IMR-90 (cell line): ENCODE measurements around the gene SMIM36. TPM values are rescaled to one million over a fixed set of nuclear protein-coding genes. Genes with fewer than 3 reads are reported as not detected.

Source experiments
- ATAC-seq: fragments of 200-7000 bp; cut with Tn5 transposase; 2 replicates; pipeline ENCODE4 v1.9.1; 2020; ENCODE audit warnings: low read depth, mild to moderate bottlenecking, moderate library complexity
- BruUV-seq: library from RNA; stranded (reverse); fragments of 400-500 nt; replicated peaks from 2 replicates; lab custom pipeline; 2021; lab: Mats Ljungman, UMichigan
- CTCF ChIA-PET: fragments of 300-600 bp; formaldehyde crosslinking; extraction: SDS; loops from one replicate; lab custom pipeline; 2021; ENCODE audit warnings: antibody characterized with exemption; lab: Yijun Ruan, JAX
- POLR2A ChIA-PET: fragments of 300-600 bp; sonication (Branson Sonifier 250); formaldehyde crosslinking; loops from one replicate; lab custom pipeline; 2022; ENCODE audit warnings: antibody characterized with exemption; ENCODE audit not compliant: unreplicated experiment; lab: Charles Lee
- DNase-seq: peaks from one replicate; pipeline ENCODE4 v3.0.0; 2013
- H2AFZ ChIP-seq: replicated peaks from 2 replicates; pipeline ENCODE3; 2013; ENCODE audit warnings: low read length, mild to moderate bottlenecking; ENCODE audit not compliant: poor library complexity
- H2AK5ac ChIP-seq: 2 replicates; pipeline ENCODE4 v1.6.1; 2013; ENCODE audit warnings: low read depth, low read length, inconsistent platforms
- H2AK9ac ChIP-seq: replicated peaks from 2 replicates; pipeline ENCODE3; 2013; ENCODE audit warnings: mild to moderate bottlenecking, low read depth, low read length, moderate library complexity; ENCODE audit not compliant: poor library complexity
- H2BK120ac ChIP-seq: 2 replicates; pipeline ENCODE4 v1.6.1; 2013; ENCODE audit warnings: low read depth, low read length, inconsistent platforms
- H2BK15ac ChIP-seq: 3 replicates; pipeline ENCODE4 v1.6.1; 2013; ENCODE audit warnings: low read depth, low read length, inconsistent platforms
- H2BK20ac ChIP-seq: 2 replicates; pipeline ENCODE4 v1.6.1; 2013; ENCODE audit warnings: low read depth, mild to moderate bottlenecking, inconsistent platforms, low read length, moderate library complexity
- H2BK5ac ChIP-seq: 2 replicates; pipeline ENCODE4 v1.6.1; 2013; ENCODE audit warnings: mild to moderate bottlenecking, low read depth, low read length, inconsistent platforms; ENCODE audit not compliant: poor library complexity, severe bottlenecking
- H3K14ac ChIP-seq: replicated peaks from 2 replicates; pipeline ENCODE4 v1.6.1; 2013; ENCODE audit warnings: low read depth, low read length, inconsistent platforms
- H3K18ac ChIP-seq: 2 replicates; pipeline ENCODE4 v1.6.1; 2013; ENCODE audit warnings: low read depth, low read length, control low read depth
- H3K23ac ChIP-seq: 2 replicates; pipeline ENCODE4 v1.6.1; 2013; ENCODE audit warnings: low read depth, low read length, inconsistent platforms
- H3K27ac ChIP-seq: 2 replicates; pipeline ENCODE4 v1.5.1; 2013; ENCODE audit warnings: mild to moderate bottlenecking, control low read depth, low read length; ENCODE audit not compliant: insufficient read depth
- H3K27me3 ChIP-seq: 2 replicates; pipeline ENCODE4 v1.6.1; 2013; ENCODE audit warnings: low read length; ENCODE audit not compliant: control insufficient read depth, insufficient read depth
- H3K36me3 ChIP-seq: 2 replicates; pipeline ENCODE4 v1.6.1; 2013; ENCODE audit warnings: low read length, mixed read lengths; ENCODE audit not compliant: control insufficient read depth, insufficient read depth
- H3K4ac ChIP-seq: 2 replicates; pipeline ENCODE4 v1.6.1; 2013; ENCODE audit warnings: low read depth, low read length, inconsistent platforms
- H3K4me1 ChIP-seq: 2 replicates; pipeline ENCODE4 v1.6.1; 2013; ENCODE audit warnings: low read length, mixed read lengths; ENCODE audit not compliant: control insufficient read depth, insufficient read depth
- H3K4me2 ChIP-seq: 2 replicates; pipeline ENCODE4 v1.6.1; 2013; ENCODE audit warnings: low read depth, mild to moderate bottlenecking, control low read depth, low read length, moderate library complexity
- H3K4me3 ChIP-seq: 2 replicates; pipeline ENCODE4 v1.5.1; 2013; ENCODE audit warnings: low read depth, mild to moderate bottlenecking, control low read depth, low read length, moderate library complexity; ENCODE audit not compliant: insufficient read depth
- H3K56ac ChIP-seq: 2 replicates; pipeline ENCODE4 v1.6.1; 2013; ENCODE audit warnings: low read length, inconsistent platforms; ENCODE audit not compliant: insufficient read depth; ENCODE audit errors: extremely low read depth
- H3K79me1 ChIP-seq, 2 experiments: 2 replicates each; pipeline ENCODE4 v1.6.1; 2013; ENCODE audit warnings: low read length in 2 of 2, inconsistent platforms in 1 of 2, low read depth in 1 of 2
- H3K9ac ChIP-seq: 2 replicates; pipeline ENCODE4 v1.6.1; 2013; ENCODE audit warnings: low read depth, low read length, control low read depth
- H3K9me1 ChIP-seq: 2 replicates; pipeline ENCODE4 v1.6.1; 2013; ENCODE audit warnings: low read length, inconsistent platforms; ENCODE audit not compliant: insufficient read depth
- H3K9me3 ChIP-seq: 2 replicates; pipeline ENCODE4 v1.6.1; 2013; ENCODE audit warnings: low read length; ENCODE audit not compliant: control insufficient read depth, insufficient read depth
- H4K20me1 ChIP-seq: 2 replicates; pipeline ENCODE4 v1.6.1; 2013; ENCODE audit warnings: low read length, inconsistent platforms; ENCODE audit not compliant: insufficient read depth
- H4K5ac ChIP-seq: 2 replicates; pipeline ENCODE4 v1.6.1; 2013; ENCODE audit warnings: mild to moderate bottlenecking, low read depth, low read length, control low read depth
- H4K8ac ChIP-seq, 2 experiments: 2 replicates each; pipeline ENCODE4 v1.6.1; 2013; ENCODE audit warnings: low read depth in 2 of 2, low read length in 2 of 2, control low read depth in 1 of 2, inconsistent platforms in 1 of 2
- H4K91ac ChIP-seq: 2 replicates; pipeline ENCODE4 v1.6.1; 2013; ENCODE audit warnings: low read depth, low read length, inconsistent platforms; ENCODE audit not compliant: insufficient read depth
- CEBPB ChIP-seq: IDR thresholded peaks from 2 replicates; pipeline ENCODE4 v1.6.1; 2012; ENCODE audit warnings: low read depth, low read length, improper control_type of control experiment
- FOS ChIP-seq: fragments of 150-350 bp; IDR thresholded peaks from 2 replicates; pipeline ENCODE4 v1.6.1; 2016; ENCODE audit warnings: low read depth, low read length
- MAFK ChIP-seq: IDR thresholded peaks from 2 replicates; pipeline ENCODE4 v1.6.1; 2012; ENCODE audit warnings: low read depth, low read length, improper control_type of control experiment
- MAZ ChIP-seq: IDR thresholded peaks from 2 replicates; pipeline ENCODE4 v1.6.1; 2012; ENCODE audit warnings: low read depth, mild to moderate bottlenecking, low read length, improper control_type of control experiment, moderate library complexity, borderline replicate concordance
- RAD21 ChIP-seq: IDR thresholded peaks from 2 replicates; pipeline ENCODE4 v1.6.1; 2012; ENCODE audit warnings: low read length, improper control_type of control experiment
- USF2 ChIP-seq: fragments of 150-350 bp; IDR thresholded peaks from 2 replicates; pipeline ENCODE4 v1.6.1; 2017; ENCODE audit warnings: mild to moderate bottlenecking, antibody characterized with exemption, low read length, low read depth
- WGBS, 2 experiments: methylation state at CpG; one replicate each; pipeline versions ENCODE4 v1.1.5 to v1.1.7; 2013; ENCODE audit warnings: missing lambda C conversion rate in 2 of 2; ENCODE audit not compliant: insufficient read length in 1 of 2; ENCODE audit errors: extremely low coverage in 2 of 2; 5-methylcytosine and 5-hydroxymethylcytosine counted together
- dilution Hi-C: fragments of 300-500 bp; cut with HindIII; formaldehyde crosslinking; loops from one replicate; pipeline ENCODE4 v1.14.3; 2018; ENCODE audit warnings: low sequenced_read_pairs; ENCODE audit not compliant: unreplicated experiment
- in situ Hi-C: fragments of 300-500 bp; cut with MboI; formaldehyde crosslinking; loops from 3 replicates; pipeline ENCODE4 v1.14.3; 2019; ENCODE audit warnings: low sequenced_read_pairs, inconsistent platforms, mixed read lengths
- intact Hi-C: fragments of 100-400 bp; cut with micrococcal nuclease; formaldehyde crosslinking; loops from 2 replicates; pipeline ENCODE4 v1.10.0; 2022
- polyA plus RNA-seq, 3 experiments: library from polyadenylated mRNA; depleted of rRNA; stranded (reverse); fragments of >200 nt; gene quantifications; 2 replicates each; pipeline ENCODE4 v1.2.3, GENCODE V29; 2012; ENCODE audit warnings: low replicate concordance in 1 of 3
- total RNA-seq: library from RNA; depleted of rRNA; stranded (reverse); fragments of >200 nt; gene quantifications from 2 replicates; pipeline ENCODE4 v1.2.3, GENCODE V29; 2012

The SMIM36 gene
- total and polyA plus RNA-seq, 2 of the 4 experiments (the other 2 are of a cell fraction): not detected

GRCh38 chr17:55444471-55445441, 66.5 kb downstream of the SMIM36 start:
- H2BK120ac ChIP-seq: peak overlapping the region; percentile 73
- H3K27ac ChIP-seq: no peak overlapping the region
- peak overlapping the region; percentile 32; the same call in 2 of the 3 replicates for H2BK15ac ChIP-seq
- no peak overlapping the region for H3K56ac ChIP-seq
- H3K9me1 ChIP-seq: peaks cover 12% of the 10 kb centered on the region
- peak; percentile 53 for DNase-seq
- peaks cover 20% of the 10 kb centered on the region for H3K4me1 ChIP-seq
- no peaks in the 10 kb centered on the region for H4K20me1 ChIP-seq
- no peak overlapping the region for H3K4me3 ChIP-seq
- H4K8ac ChIP-seq: peak overlapping the region; percentile 15 to 38; a peak in 2 of 4 replicates
- no peaks in the 10 kb centered on the region for H3K9me3 ChIP-seq
- ChIA-PET CTCF (no interaction called here), POLR2A (no interaction called here)
- H3K36me3 ChIP-seq: no peaks in the 10 kb centered on the region
- H4K5ac ChIP-seq: peak overlapping the region; percentile 91; the same call in 1 of the 2 replicates
- H3K9ac ChIP-seq: no peak overlapping the region
- H3K79me1 ChIP-seq: no peaks in the 10 kb centered on the region
- peak overlapping the region; percentile 92 for H2AK5ac ChIP-seq
- peak; percentile 21; the same call in 1 of the 2 replicates for ATAC-seq
- BruUV-seq: no TSS peak
- in situ Hi-C loops (no loop called here), dilution Hi-C loops (no loop called here), intact Hi-C loops (no loop called here)
- H3K4me2 ChIP-seq: no peak overlapping the region
- no peak overlapping the region for H2BK5ac ChIP-seq
- H2BK20ac ChIP-seq: peak overlapping the region; percentile 91
- H2AK9ac ChIP-seq: peak overlapping the region; percentile 23
- peak overlapping the region; percentile 64 for H2AFZ ChIP-seq
- no CpG with 5 or more reads among the region's 6 CpGs for WGBS, 2 experiments
- H3K18ac ChIP-seq: peak overlapping the region; percentile 95
- H4K91ac ChIP-seq: peak overlapping the region; percentile 78
- H3K23ac ChIP-seq: peak overlapping the region; percentile 45; the same call in 1 of the 2 replicates
- peak overlapping the region; percentile 66 for H3K4ac ChIP-seq
- TF ChIP-seq CEBPB: no peak
- no peak for TF ChIP-seq RAD21
- TF ChIP-seq USF2: no peak
- no peak for TF ChIP-seq MAFK
- TF ChIP-seq MAZ: no peak
- peak; percentile 65; the same call in 1 of the 2 replicates for TF ChIP-seq FOS
- peak overlapping the region; percentile 61 for H3K14ac ChIP-seq
- H3K27me3 ChIP-seq: no peaks in the 10 kb centered on the region
